GM19455 (cell line): ENCODE data around the gene CCT7.
"Not testable (repeated sequence)": the region's sequence is repeated elsewhere in the genome, so short reads cannot be mapped to it uniquely, and the experiment has no call there.

Experiments
- ATAC-seq: cut with Tn5 transposase; IDR thresholded peaks from one replicate; pipeline ENCODE4 v1.9.1; 2021; ENCODE audit not compliant: unreplicated experiment

CCT7 gene

GRCh38 chr2:73254343-73255006 is 20.4 kb downstream of the CCT7 start:
- ATAC-seq, result no peak

GRCh38 chr2:73255007-73255644 is 21.0 kb downstream of the CCT7 start:
- ATAC-seq, result no peak

DNA sequence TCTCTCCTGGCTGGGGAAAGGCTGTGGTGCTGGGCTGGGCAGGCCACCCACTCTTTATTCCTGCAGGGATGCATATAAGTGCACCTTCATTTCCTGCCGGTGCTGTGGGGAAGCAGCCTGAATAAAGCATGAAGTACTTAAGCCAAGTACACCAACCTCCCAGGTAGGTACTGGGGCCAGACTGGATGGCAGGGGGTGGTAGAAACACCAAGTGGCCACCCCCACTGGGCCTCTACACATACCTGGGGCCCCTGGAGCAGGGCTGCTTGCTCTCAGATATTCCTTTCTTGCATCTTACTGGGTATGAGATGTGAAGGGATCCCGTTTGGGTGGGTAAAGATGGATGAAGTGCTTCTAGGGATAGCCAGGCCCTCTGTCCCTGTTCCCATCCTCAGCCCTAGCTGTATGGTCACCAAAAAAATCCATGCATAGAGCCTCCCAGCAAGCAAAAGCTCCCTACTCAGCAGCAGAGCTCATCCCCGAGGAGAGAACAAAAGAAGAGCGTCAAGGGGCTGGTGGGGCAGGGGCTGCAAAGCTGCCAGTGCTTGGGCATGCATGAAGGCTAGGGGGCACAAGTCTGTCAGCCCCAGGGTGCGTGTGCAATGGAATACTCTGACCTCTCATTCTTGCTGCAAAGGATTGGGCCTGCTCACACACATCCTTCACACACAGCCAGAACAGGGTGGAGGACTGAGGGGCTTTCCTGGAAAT is 22.0 kb downstream of the CCT7 start:
- ATAC-seq, result no peak

DNA sequence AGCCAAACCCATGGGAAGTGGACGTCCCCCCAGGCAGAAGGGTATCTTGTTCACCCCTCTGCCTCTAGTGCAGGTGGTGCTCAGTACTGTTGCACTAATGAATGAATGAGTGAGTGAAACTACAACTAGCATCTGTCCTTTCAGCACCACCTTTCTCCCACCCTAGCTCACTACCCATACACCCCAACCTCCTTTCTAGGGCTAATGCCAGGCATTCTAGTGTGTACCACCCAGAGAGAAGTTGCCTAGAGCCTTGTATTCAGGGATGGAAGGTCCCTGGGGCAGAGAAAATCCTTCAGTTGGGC is 22.5 kb downstream of the CCT7 start:
- ATAC-seq, result no peak

DNA sequence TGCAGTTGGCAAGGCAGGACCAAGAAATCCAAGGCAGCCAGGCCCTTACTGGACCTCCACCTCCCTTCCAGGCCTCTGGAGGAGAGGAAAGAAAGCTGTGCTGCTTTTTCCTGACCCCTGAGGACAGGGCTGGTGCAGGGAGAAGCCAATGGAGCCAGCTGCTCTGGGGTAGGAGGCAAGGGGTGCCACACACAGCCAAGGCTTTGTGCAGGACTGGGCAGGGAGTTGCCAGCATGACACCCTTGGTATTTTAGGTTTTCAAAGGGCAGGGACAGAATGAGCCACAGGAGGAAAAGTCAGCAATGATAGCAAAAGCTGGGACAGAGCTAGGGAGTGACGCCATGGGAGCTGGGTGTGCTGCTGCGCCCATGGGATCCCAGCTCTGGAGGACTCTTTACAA is 22.9 kb downstream of the CCT7 start:
- ATAC-seq, result no peak

DNA sequence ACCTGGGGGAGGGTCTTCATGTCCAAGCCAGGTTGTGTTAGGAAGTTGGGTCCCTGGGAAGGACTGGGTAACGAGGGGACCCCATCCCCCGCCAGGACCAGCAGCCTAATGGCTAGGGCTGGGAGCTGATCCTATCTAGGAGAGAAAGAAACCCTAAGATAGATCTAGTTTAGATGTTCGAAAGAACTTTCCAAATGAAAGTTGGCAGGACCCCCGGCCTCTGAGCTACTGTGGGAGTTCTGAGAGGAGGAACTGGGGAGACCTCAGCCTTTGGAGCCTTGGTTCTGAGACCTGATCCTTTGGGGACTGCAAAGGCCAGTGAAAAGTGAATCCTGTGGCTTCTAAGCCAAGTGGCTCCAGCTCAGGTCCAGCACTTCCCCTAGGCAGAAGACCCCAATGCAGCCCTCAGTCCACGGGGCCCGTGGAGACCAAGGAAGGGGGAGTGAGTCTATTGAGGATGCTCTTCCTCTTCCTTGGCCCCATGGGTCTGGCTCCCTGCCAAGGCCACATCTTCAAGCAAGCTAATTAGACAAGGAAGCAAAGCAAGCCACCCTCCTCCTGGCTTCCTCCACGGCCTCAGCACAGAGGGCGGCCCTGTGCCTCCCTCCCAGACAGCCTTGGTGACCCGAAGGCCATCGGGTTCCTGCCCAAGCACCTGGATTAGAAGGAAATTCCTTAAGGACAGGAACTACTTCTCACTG is 23.5 kb downstream of the CCT7 start:
- no peak for ATAC-seq

DNA sequence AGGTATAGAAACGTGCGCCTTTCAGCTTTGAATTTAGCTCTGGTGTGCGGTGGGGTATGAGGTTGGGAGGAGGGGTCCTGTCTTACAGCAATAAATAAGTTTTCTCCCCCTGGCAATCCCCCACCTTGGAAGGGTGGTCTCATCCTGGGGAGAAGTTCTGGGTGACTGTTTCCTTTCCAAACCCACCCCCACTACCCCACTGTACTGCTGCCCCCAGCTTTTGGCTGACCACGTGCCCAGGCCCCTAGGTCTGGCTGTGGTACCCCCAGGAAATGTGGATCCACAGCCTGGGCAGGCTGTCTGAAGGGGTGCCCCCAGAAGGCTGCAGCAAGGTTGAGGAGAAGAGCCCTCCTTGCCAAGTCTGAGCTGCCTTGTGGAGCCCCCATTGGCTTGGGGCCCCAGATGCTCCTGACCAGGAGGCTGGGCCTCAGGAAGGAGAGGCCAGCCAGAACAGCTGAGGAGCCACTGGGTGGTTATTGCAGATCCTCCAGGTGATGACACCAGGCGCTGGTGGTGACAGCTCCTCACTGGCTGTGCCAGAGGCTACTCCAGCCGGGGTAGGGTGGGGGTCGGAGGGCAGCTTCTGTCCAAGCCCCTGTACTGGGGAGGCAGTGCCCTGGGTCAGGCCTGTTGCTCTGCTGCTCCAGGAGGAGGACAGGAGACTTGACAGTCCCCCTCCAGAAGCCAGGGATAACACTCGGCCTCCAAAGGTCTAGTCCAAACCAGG is 24.2 kb downstream of the CCT7 start:
- no peak for ATAC-seq

- no peak for ATAC-seq
Measured at GRCh38 chr2:73258913-73259215, 24.8 kb downstream of the CCT7 start.

GRCh38 chr2:73259276-73259675 is 25.2 kb downstream of the CCT7 start:
- ATAC-seq, result no peak

- no peak for ATAC-seq
Measured at GRCh38 chr2:73259704-73260337, 25.7 kb downstream of the CCT7 start.

GRCh38 chr2:73260338-73260984 is 26.4 kb downstream of the CCT7 start:
- no peak for ATAC-seq

- ATAC-seq, result no peak
Measured at GRCh38 chr2:73262108-73262651, 28.1 kb downstream of the CCT7 start.

DNA sequence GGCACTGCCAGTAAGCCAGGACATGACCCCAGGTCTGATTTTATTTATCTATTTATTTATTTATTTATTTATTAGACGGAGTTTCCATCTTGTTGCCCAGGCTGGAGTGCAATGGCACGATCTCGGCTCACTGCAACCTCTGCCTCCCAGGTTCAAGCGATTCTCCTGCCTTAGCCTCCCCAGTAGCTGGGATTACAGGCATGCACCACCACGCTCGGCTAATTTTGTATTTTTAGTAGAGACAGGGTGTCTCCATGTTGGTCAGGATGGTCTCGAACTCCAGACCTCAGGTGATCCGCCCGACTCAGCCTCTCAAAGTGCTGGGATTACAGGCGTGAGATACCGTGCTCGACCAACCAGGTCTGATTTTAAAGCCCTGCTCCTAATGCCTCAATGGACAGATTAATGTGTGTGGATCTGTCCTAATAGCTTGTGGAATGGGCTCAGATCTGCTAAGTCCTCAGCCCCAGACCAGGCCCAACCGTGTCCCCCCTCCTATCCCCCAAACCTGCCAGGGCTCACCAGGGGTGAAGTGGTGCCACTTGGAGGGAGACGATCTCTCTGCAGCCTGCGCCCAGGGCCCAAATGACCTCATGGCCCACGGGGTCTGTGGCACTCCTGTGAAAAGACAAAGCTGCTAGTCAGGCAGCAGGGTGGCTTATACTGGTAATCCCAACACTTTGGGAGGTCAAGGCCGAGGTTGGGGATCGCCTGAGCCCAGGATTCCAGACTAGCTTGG is 28.8 kb downstream of the CCT7 start:
- not testable (repeated sequence) for ATAC-seq

DNA sequence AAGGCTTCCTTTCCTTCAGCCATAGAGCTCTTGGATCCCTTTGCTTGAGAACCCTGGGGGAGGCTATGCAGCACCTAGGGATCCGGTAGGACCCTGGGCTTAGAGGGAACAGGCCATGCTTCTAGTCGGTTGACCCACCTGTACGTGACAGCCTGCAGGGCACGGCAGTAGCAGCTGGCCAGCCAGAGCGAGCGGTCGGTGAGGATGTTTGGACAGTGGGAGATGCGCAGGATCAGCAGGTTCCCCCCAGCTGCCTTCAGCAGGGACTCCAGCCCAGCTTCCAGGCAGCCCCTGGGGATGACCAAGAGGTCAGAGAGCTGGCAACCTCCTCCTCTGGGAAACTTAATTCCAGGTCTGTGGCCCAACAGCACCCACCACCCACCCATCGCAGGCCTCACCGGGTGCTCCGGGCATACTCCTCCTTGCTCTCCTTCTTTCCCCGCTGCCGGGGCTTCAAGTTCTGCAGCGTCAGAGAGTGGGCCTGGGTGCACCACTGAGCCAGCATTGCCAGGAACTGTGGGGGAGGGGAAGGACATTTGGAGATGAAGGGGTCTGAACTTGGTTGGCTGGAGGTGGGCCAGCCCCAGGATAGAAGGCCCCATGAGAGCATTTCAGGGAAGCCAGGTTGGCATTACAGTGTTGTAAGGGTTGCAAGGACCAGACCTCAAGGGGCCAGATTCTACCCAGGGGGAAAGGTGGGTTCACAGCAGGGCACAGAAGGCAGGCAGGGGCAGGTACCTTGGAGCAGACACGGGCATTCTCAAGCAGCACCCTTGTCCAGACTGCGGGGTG is 29.6 kb downstream of the CCT7 start:
- ATAC-seq, result no peak

- no peak for ATAC-seq
Measured at GRCh38 chr2:73264332-73264606, 30.2 kb downstream of the CCT7 start.

DNA sequence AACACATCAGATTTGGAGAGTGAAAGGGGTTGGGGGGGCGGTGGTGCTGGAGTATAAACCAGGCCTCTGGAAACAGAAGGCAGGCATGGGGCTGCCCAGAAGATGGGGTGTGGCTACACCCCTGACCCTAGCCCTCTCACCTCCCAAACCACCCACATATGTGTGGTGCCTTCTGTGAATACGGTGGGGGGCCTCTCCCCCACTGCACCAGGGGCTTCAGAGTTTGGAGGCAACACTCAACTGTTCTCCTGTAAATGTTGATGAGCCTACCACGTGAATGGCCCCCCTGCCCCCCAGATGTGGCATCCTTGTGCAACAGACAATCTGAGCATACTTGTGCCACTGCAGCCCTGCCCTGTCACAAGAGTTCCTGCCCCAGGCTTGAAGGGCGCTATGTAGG is 30.7 kb downstream of the CCT7 start:
- no peak for ATAC-seq

GRCh38 chr2:73265298-73266060 is 31.4 kb downstream of the CCT7 start:
- ATAC-seq, result no peak
